CD14-positive monocyte (primary cell): ENCODE results near the gene WWC1. TPM values are rescaled to one million over a fixed set of nuclear protein-coding genes. Genes with fewer than 3 reads are reported as not detected.

Experiments used
- DNase-seq, 3 donors: peaks; one replicate each; pipeline ENCODE4 v3.0.0-alpha.2; 2011 to 2022
- H2AFZ ChIP-seq: 2 replicates; pipeline ENCODE4 v1.6.0; 2012; ENCODE audit warnings: mild to moderate bottlenecking, low read depth, low read length, inconsistent platforms; ENCODE audit not compliant: insufficient read depth, poor library complexity, severe bottlenecking
- H3K27ac ChIP-seq, 2 donors: 1 replicate in 1 of 2; 2 replicates in 1 of 2; pipeline ENCODE4 v1.5.1; 2012 to 2013; ENCODE audit warnings: low read length in 2 of 2, control low read depth in 1 of 2, inconsistent platforms in 1 of 2, low read depth in 1 of 2, mild to moderate bottlenecking in 1 of 2
- H3K27me3 ChIP-seq, 2 donors: one replicate each; pipeline versions ENCODE4 v1.6.0 to v1.6.1; 2011 to 2013; ENCODE audit warnings: low read length in 2 of 2; ENCODE audit not compliant: control insufficient read depth in 2 of 2, insufficient read depth in 2 of 2
- H3K36me3 ChIP-seq, 2 donors: replicated peaks in 1 of 2; 1 replicate in 1 of 2; 2 replicates in 1 of 2; pipeline versions ENCODE4 v1.5.1 to v1.6.1; 2012 to 2013; ENCODE audit warnings: low read length in 2 of 2, control low read depth in 1 of 2, inconsistent platforms in 1 of 2, mild to moderate bottlenecking in 1 of 2; ENCODE audit not compliant: insufficient read depth in 2 of 2, control insufficient read depth in 1 of 2
- H3K4me1 ChIP-seq, 2 donors: 1 replicate in 1 of 2; 2 replicates in 1 of 2; pipeline versions ENCODE4 v1.5.1 to v1.6.1; 2012 to 2013; ENCODE audit warnings: low read length in 2 of 2, control low read depth in 1 of 2, inconsistent platforms in 1 of 2, mild to moderate bottlenecking in 1 of 2, moderate library complexity in 1 of 2; ENCODE audit not compliant: insufficient read depth in 2 of 2, control insufficient read depth in 1 of 2
- H3K4me2 ChIP-seq: replicated peaks from 2 replicates; pipeline ENCODE3; 2012; ENCODE audit warnings: low read length, moderate library complexity, mild to moderate bottlenecking; ENCODE audit not compliant: poor library complexity, severe bottlenecking; ENCODE audit errors: extremely low read depth
- H3K4me3 ChIP-seq, 3 experiments: fragments of 200-600 bp in 1 of 3; sonication (generic) in 1 of 3; replicated peaks in 1 of 3; 1 replicate in 2 of 3; 2 replicates in 1 of 3; pipeline ENCODE4 v1.5.1; 2011 to 2013; ENCODE audit warnings: low read length in 3 of 3, mild to moderate bottlenecking in 3 of 3, control low read depth in 2 of 3, low read depth in 2 of 3, inconsistent platforms in 1 of 3, moderate library complexity in 1 of 3
- H3K79me2 ChIP-seq: 2 replicates; pipeline ENCODE4 v1.6.0; 2012; ENCODE audit warnings: mild to moderate bottlenecking, control low read depth, inconsistent platforms, low read length, moderate library complexity; ENCODE audit not compliant: insufficient read depth
- H3K9ac ChIP-seq: 2 replicates; pipeline ENCODE4 v1.6.0; 2017; ENCODE audit warnings: low read length, mild to moderate bottlenecking; ENCODE audit not compliant: insufficient read depth, poor library complexity, severe bottlenecking
- H3K9me3 ChIP-seq, 2 donors: replicated peaks in 1 of 2; 1 replicate in 1 of 2; 2 replicates in 1 of 2; pipeline versions ENCODE4 v1.5.1 to v1.6.1; 2012 to 2013; ENCODE audit warnings: low read length in 2 of 2, control low read depth in 1 of 2; ENCODE audit not compliant: control insufficient read depth in 1 of 2, insufficient read depth in 1 of 2
- H4K20me1 ChIP-seq: 2 replicates; pipeline ENCODE4 v1.6.0; 2012; ENCODE audit warnings: mild to moderate bottlenecking, low read length, control low read depth, moderate library complexity; ENCODE audit not compliant: insufficient read depth
- H3K27ac Mint-ChIP-seq, 7 donors: one replicate each; pipeline ENCODE4 v1.8.0; 2020; ENCODE audit warnings: mild to moderate bottlenecking in 7 of 7, mixed read lengths in 7 of 7, moderate library complexity in 6 of 7, inconsistent platforms in 2 of 7
- H3K27me3 Mint-ChIP-seq, 3 donors: one replicate each; pipeline ENCODE4 v1.8.0; 2021 to 2022; ENCODE audit warnings: low read depth in 3 of 3, mild to moderate bottlenecking in 3 of 3, mixed read lengths in 3 of 3, moderate library complexity in 3 of 3, inconsistent platforms in 1 of 3
- H3K36me3 Mint-ChIP-seq, 2 donors: one replicate each; pipeline ENCODE4 v1.8.0; 2020; ENCODE audit warnings: mixed read lengths in 2 of 2, inconsistent platforms in 1 of 2, mild to moderate bottlenecking in 1 of 2
- H3K4me1 Mint-ChIP-seq: one replicate; pipeline ENCODE4 v1.8.0; 2020; ENCODE audit warnings: mild to moderate bottlenecking, mixed read lengths
- H3K4me3 Mint-ChIP-seq, 2 donors: one replicate each; pipeline ENCODE4 v1.8.0; 2020; ENCODE audit warnings: mild to moderate bottlenecking in 2 of 2, mixed read lengths in 2 of 2, moderate library complexity in 1 of 2
- H3K9me3 Mint-ChIP-seq, 7 donors: one replicate each; pipeline ENCODE4 v1.8.0; 2020 to 2022; ENCODE audit warnings: mixed read lengths in 7 of 7, mild to moderate bottlenecking in 6 of 7, moderate library complexity in 6 of 7, inconsistent platforms in 2 of 7
- WGBS: methylation state at CpG from one replicate; pipeline ENCODE4 v1.1.5; 2013; ENCODE audit warnings: missing lambda C conversion rate; ENCODE audit not compliant: insufficient coverage; 5-methylcytosine and 5-hydroxymethylcytosine counted together
- intact Hi-C, 2 donors: fragments of 100-400 bp; cut with micrococcal nuclease; formaldehyde crosslinking; loops; one replicate each; pipeline versions ENCODE4 v1.15.0 to v1.15.1; 2023
- polyA plus RNA-seq, 3 donors: library from polyadenylated mRNA; depleted of rRNA in 1 of 3; unstranded in 2 of 3; stranded (reverse) in 1 of 3; fragments of 300-500 nt in 2 of 3; fragments of >200 nt in 1 of 3; fragmentation: Illumina TruSeq in 2 of 3; gene quantifications; 1 replicate in 2 of 3; 2 replicates in 1 of 3; pipeline ENCODE4 v1.2.3, GENCODE V29; 2012 to 2021
- TF ChIP-seq, protein P1 (sequence below): fragments of 200-600 bp; IDR thresholded peaks from one replicate; pipeline ENCODE4 v1.8.0; 2022; ENCODE audit warnings: antibody characterized with exemption, mild to moderate bottlenecking

Gene WWC1
- polyA plus RNA-seq, 3 donors: not detected

DNA sequence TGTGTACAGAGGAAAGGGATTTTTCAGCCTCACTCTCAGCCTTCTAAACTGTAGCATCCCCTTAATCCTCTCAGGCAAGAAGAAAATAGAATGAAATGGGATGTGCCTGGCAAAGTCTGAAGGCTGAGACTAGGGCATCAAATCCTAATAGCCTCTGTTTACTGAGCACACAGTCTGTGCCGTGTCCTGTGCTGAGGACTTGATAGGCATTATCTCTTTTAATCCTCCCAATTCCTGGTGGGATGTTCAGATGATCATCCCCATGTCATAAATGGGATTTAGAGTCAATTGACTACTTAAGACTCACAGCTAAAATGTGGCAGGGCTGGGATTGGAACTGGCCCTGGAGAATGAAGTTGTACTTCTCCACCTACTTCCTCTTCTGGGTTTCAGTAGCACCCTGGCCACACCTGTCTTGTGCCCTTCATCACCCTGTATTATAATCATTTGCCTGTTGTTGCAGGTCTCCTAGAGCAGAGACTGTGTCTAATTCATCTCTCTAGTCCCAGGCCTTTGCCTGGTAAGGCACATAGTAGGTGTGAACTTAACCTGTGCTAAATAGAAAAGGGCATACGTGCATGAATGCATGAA, 81.0 kb downstream of the WWC1 start:
- Histone ChIP-seq H3K4me1 (no peaks in the 10 kb centered on the region), H3K27me3 (no peaks in the 10 kb centered on the region)
- TF ChIP-seq, protein P1, sequence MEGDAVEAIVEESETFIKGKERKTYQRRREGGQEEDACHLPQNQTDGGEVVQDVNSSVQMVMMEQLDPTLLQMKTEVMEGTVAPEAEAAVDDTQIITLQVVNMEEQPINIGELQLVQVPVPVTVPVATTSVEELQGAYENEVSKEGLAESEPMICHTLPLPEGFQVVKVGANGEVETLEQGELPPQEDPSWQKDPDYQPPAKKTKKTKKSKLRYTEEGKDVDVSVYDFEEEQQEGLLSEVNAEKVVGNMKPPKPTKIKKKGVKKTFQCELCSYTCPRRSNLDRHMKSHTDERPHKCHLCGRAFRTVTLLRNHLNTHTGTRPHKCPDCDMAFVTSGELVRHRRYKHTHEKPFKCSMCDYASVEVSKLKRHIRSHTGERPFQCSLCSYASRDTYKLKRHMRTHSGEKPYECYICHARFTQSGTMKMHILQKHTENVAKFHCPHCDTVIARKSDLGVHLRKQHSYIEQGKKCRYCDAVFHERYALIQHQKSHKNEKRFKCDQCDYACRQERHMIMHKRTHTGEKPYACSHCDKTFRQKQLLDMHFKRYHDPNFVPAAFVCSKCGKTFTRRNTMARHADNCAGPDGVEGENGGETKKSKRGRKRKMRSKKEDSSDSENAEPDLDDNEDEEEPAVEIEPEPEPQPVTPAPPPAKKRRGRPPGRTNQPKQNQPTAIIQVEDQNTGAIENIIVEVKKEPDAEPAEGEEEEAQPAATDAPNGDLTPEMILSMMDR: no peak

DNA sequence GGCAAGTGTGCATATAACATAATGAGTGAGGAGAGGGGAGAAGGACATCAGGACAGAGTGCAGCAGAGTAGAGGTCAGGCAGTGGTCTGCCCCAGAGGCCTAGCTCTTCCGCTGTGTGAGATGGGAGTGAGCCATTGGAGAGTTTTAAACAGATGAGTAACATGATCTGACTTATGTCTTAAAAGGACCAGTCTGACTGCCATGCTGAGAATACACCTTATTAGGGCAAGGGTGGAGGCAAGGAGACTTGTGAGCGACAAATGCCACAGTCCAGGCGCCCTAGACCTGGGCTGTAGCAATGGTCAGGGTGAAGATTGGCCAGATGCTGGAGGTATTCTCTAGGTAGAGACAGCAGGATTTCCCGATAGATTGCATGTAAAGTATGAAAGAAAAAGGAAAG, 83.1 kb downstream of the WWC1 start:
- Mint-ChIP-seq H3K27ac (no peak overlapping the region), H3K27me3 (no peaks in the 10 kb centered on the region), H3K9me3 (peaks cover 0 to 5% (median 0%) of the 10 kb centered on the region in 7 donors), H3K4me1 (no peaks in the 10 kb centered on the region), H3K4me3 (no peak overlapping the region), H3K36me3 (no peaks in the 10 kb centered on the region)
- no peak overlapping the region for H3K4me2 ChIP-seq
- no peaks in the 10 kb centered on the region for H3K27me3 ChIP-seq
- intact Hi-C loops: no loop called here
- no peak overlapping the region for H3K27ac ChIP-seq
- DNase-seq: no peak
- H4K20me1 ChIP-seq: no peaks in the 10 kb centered on the region
- no peaks in the 10 kb centered on the region for H3K4me1 ChIP-seq
- no peak overlapping the region for H3K9ac ChIP-seq
- WGBS: 100% methylated on average over 3 of the region's 4 CpGs
- TF ChIP-seq, protein P1: no peak
- no peak overlapping the region for H3K4me3 ChIP-seq
- no peaks in the 10 kb centered on the region for H3K79me2 ChIP-seq
- no peak overlapping the region for H2AFZ ChIP-seq
- no peaks in the 10 kb centered on the region for H3K9me3 ChIP-seq
- no peaks in the 10 kb centered on the region for H3K36me3 ChIP-seq

More for the DNA sequence above, 81.0 kb downstream of the WWC1 start:
- H3K4me2 ChIP-seq: no peak overlapping the region
- H3K36me3 Mint-ChIP-seq: no peaks in the 10 kb centered on the region
- H4K20me1 ChIP-seq: no peaks in the 10 kb centered on the region
- H3K4me3 ChIP-seq: no peak overlapping the region
- intact Hi-C loops: no loop called here
- H3K27ac ChIP-seq: no peak overlapping the region
- WGBS: 90% methylated on average over 1 of the region's 2 CpGs
- no peak overlapping the region for H3K27ac Mint-ChIP-seq
- no peak for DNase-seq
- no peaks in the 10 kb centered on the region for H3K36me3 ChIP-seq
- H3K27me3 Mint-ChIP-seq: no peaks in the 10 kb centered on the region
- H3K79me2 ChIP-seq: no peaks in the 10 kb centered on the region
- no peak overlapping the region for H2AFZ ChIP-seq
- H3K4me3 Mint-ChIP-seq: no peak overlapping the region
- H3K9me3 Mint-ChIP-seq: peaks cover 0 to 5% (median 0%) of the 10 kb centered on the region in 7 donors
- no peaks in the 10 kb centered on the region for H3K9me3 ChIP-seq
- H3K4me1 Mint-ChIP-seq: no peaks in the 10 kb centered on the region
- H3K9ac ChIP-seq: no peak overlapping the region
